OCI-LY7 (cell line): ENCODE results near the gene ALPG. TPM values are rescaled to one million over a fixed set of nuclear protein-coding genes. Genes with fewer than 3 reads are reported as not detected.

ENCODE experiments used
- BruUV-seq: library from RNA; stranded (reverse); fragments of 400-500 nt; replicated peaks from 2 replicates; lab custom pipeline; 2021; lab: Mats Ljungman, UMichigan
- CTCF ChIA-PET: fragments of 300-600 bp; sonication (Branson Sonifier 250); formaldehyde crosslinking; loops from one replicate; lab custom pipeline; 2022; ENCODE audit warnings: antibody characterized with exemption; ENCODE audit not compliant: unreplicated experiment; lab: Charles Lee
- POLR2A ChIA-PET: fragments of 300-600 bp; sonication (Branson Sonifier 250); formaldehyde crosslinking; loops from one replicate; lab custom pipeline; 2022; ENCODE audit warnings: antibody characterized with exemption; lab: Charles Lee
- DNase-seq: peaks from one replicate; pipeline ENCODE4 v3.0.0-alpha.2; 2015; ENCODE audit warnings: low spot score
- H2AFZ ChIP-seq: fragments of 200-600 bp; sonication (generic), shearing (Covaris generic); 2 replicates; pipeline ENCODE4 v1.6.1; 2014; ENCODE audit warnings: mild to moderate bottlenecking, antibody characterized with exemption, low read length, moderate library complexity
- H3K27ac ChIP-seq: fragments of 200-600 bp; sonication (generic); 2 replicates; pipeline ENCODE4 v1.5.1; 2014; ENCODE audit warnings: mixed run types, low read depth, mild to moderate bottlenecking, moderate library complexity, low read length, inconsistent platforms; ENCODE audit not compliant: poor library complexity, severe bottlenecking
- H3K36me3 ChIP-seq: fragments of 200-600 bp; sonication (generic); 2 replicates; pipeline ENCODE4 v1.6.1; 2014; ENCODE audit warnings: mild to moderate bottlenecking, antibody characterized with exemption, low read length, moderate library complexity, mixed read lengths; ENCODE audit not compliant: insufficient read depth
- H3K4me1 ChIP-seq: fragments of 200-600 bp; sonication (generic); 2 replicates; pipeline ENCODE4 v1.5.1; 2014; ENCODE audit warnings: mild to moderate bottlenecking, low read length; ENCODE audit not compliant: insufficient read depth, poor library complexity, severe bottlenecking
- H3K4me2 ChIP-seq: fragments of 200-600 bp; sonication (generic); 2 replicates; pipeline ENCODE4 v1.6.1; 2014; ENCODE audit warnings: mild to moderate bottlenecking, low read length
- H3K4me3 ChIP-seq: fragments of 200-600 bp; sonication (generic); 2 replicates; pipeline ENCODE4 v1.5.1; 2014; ENCODE audit warnings: mild to moderate bottlenecking, low read depth, low read length; ENCODE audit not compliant: poor library complexity, severe bottlenecking
- H3K79me2 ChIP-seq: fragments of 200-600 bp; sonication (generic); 2 replicates; pipeline ENCODE4 v1.6.1; 2016; ENCODE audit warnings: low read depth, mild to moderate bottlenecking, low read length, moderate library complexity, mixed read lengths; ENCODE audit not compliant: insufficient read depth
- H3K9me2 ChIP-seq: fragments of 200-600 bp; sonication (generic); 2 replicates; pipeline ENCODE4 v1.6.1; 2016; ENCODE audit warnings: mild to moderate bottlenecking, low read length, mixed read lengths; ENCODE audit not compliant: insufficient read depth
- H3K9me3 ChIP-seq: fragments of 200-600 bp; sonication (generic); 2 replicates; pipeline ENCODE4 v1.6.1; 2014; ENCODE audit warnings: mild to moderate bottlenecking, mixed run types, low read length, mixed read lengths
- H4K20me1 ChIP-seq: fragments of 200-600 bp; sonication (generic); 2 replicates; pipeline ENCODE4 v1.6.1; 2014; ENCODE audit warnings: mild to moderate bottlenecking, antibody characterized with exemption, low read length, moderate library complexity, mixed read lengths; ENCODE audit not compliant: insufficient read depth
- CTCF ChIP-seq: fragments of 200-600 bp; sonication (generic); conservative IDR thresholded peaks from 2 replicates; pipeline ENCODE4 v1.5.1; 2014; ENCODE audit warnings: mild to moderate bottlenecking, antibody characterized with exemption, low read length, moderate library complexity, mixed read lengths
- EZH2phosphoT487 ChIP-seq: fragments of 200-600 bp; sonication (generic); IDR thresholded peaks from 2 replicates; pipeline ENCODE4 v1.6.1; 2018; ENCODE audit warnings: low read depth, borderline replicate concordance, mild to moderate bottlenecking, mixed run types, antibody characterized with exemption, low read length, moderate library complexity, mixed read lengths
- intact Hi-C: fragments of 100-400 bp; cut with micrococcal nuclease; formaldehyde crosslinking; loops from one replicate; pipeline ENCODE4 v1.10.0; 2022; ENCODE audit not compliant: unreplicated experiment
- total RNA-seq, 2 experiments: library from RNA; depleted of rRNA in 1 of 2; stranded (reverse); fragments of >200 nt in 1 of 2; shearing (Covaris generic) in 1 of 2; gene quantifications; 2 replicates each; pipeline ENCODE4 v1.2.3, GENCODE V29; 2014 to 2022

The ALPG gene
- total RNA-seq, 2 experiments from 2014 or later: not detected

DNA sequence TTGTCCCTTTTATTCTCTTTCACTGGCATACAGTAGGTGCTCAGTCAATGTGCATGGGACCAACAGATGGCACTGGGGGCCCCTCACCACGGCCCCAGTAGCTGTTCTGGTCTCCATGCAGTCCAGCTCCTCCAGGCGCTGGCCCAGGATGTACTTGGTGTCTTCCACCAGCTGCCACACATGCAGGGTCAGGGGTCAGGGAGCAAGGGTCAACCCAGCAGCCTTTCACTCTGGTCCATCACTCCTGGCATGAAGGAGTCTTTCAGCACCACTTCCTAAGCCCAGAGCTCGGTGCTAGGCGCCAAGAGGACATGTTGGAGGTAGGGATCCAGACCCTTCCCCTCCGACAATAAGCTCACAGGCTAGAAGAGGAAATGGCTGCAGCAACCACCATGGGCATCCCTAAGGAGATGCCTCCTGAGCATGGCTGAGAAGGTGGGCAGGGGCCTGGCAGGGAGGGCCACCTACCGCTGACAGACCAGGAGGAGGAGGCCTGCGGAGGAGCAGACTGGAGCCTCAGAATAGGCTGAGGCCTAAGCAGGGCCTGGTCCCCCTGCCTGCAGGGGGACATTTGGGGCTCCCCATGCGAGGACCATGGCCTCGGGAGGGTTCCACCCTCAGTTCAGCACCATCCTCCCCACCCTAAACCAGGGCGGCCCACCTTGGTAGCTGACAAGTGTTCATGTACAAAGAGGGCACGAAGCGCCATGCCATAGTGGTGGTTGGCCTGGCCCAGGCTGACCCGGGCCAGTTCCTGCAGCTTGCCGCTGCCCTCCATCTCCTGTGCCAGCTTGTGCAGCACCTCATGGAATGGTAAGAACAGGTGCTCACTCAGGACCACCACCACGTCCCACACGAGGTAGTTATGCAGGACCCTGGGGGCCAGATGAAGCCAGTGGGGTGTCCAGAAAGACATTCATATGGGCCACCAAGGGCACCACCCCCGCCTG lies 10.2 kb downstream of the ALPG start:
- CTCF ChIA-PET: no interaction called here
- Histone ChIP-seq H3K9me2 (no peaks in the 10 kb centered on the region), H3K4me2 (no peak overlapping the region), H2AFZ (no peak overlapping the region), H3K79me2 (no peaks in the 10 kb centered on the region), H3K36me3 (no peaks in the 10 kb centered on the region), H3K27ac (no peak overlapping the region), H3K9me3 (no peaks in the 10 kb centered on the region), H4K20me1 (no peaks in the 10 kb centered on the region), H3K4me1 (no peaks in the 10 kb centered on the region), H3K4me3 (no peak overlapping the region)
- POLR2A ChIA-PET: interaction anchor here (0.6 kb wide), 1 partner anchor 121 kb away, joined by 6 read pairs; no protein-coding TSS in a partner anchor
- no peak for DNase-seq
- TF ChIP-seq EZH2phosphoT487 (no peak), CTCF (no peak)
- intact Hi-C loops: no loop called here
- no TSS peak for BruUV-seq

DNA sequence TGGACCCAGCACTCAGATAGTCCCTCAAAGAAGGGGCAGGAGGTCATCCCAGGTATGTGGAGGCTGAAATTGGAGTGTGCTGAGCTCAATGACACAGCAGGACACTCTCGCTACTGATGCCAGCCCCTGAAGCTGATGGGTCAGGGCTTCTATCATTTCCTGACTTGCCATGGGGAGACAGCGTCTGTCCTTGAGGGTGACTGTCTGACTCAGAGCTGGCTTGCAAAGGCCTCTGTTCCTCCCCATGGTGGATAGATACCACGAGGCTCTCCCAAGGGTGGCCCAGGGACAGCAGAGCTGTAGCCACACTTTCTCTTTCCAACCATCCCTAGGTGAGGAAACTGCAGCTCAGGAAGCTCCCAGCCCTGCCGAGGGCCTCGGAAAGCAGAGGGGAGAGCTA lies 10.8 kb downstream of the ALPG start:
- no peaks in the 10 kb centered on the region for H3K9me2 ChIP-seq
- ChIA-PET CTCF (no interaction called here), POLR2A (no interaction called here)
- BruUV-seq: no TSS peak
- no peak overlapping the region for H2AFZ ChIP-seq
- TF ChIP-seq CTCF (no peak), EZH2phosphoT487 (no peak)
- H3K4me2 ChIP-seq: no peak overlapping the region
- peaks cover 6% of the 10 kb centered on the region; the same call in 1 of the 2 replicates for H3K9me3 ChIP-seq
- no peak for DNase-seq
- no peak overlapping the region for H3K4me3 ChIP-seq
- no peaks in the 10 kb centered on the region for H3K36me3 ChIP-seq
- H4K20me1 ChIP-seq: no peaks in the 10 kb centered on the region
- intact Hi-C loops: no loop called here
- H3K4me1 ChIP-seq: no peaks in the 10 kb centered on the region
- no peak overlapping the region for H3K27ac ChIP-seq
- no peaks in the 10 kb centered on the region for H3K79me2 ChIP-seq

GRCh38 chr2:232418056-232418455 lies 11.4 kb downstream of the ALPG start:
- Histone ChIP-seq H3K9me2 (no peaks in the 10 kb centered on the region), H3K4me3 (no peak overlapping the region), H3K4me1 (no peaks in the 10 kb centered on the region), H3K4me2 (no peak overlapping the region), H2AFZ (no peak overlapping the region), H3K27ac (no peak overlapping the region), H4K20me1 (no peaks in the 10 kb centered on the region), H3K79me2 (no peaks in the 10 kb centered on the region), H3K9me3 (peaks cover 8% of the 10 kb centered on the region; the same call in 1 of the 2 replicates), H3K36me3 (no peaks in the 10 kb centered on the region)
- intact Hi-C loops: no loop called here
- ChIA-PET POLR2A (no interaction called here), CTCF (no interaction called here)
- no peak for DNase-seq
- BruUV-seq: no TSS peak
- TF ChIP-seq EZH2phosphoT487: no peak
- TF ChIP-seq CTCF: no peak
